Tibial nerve (tissue), 4 donors: ENCODE measurements around the gene TDRD5.

ENCODE experiments used
- EP300 ChIP-seq, 2 donors: sonication (generic); formaldehyde crosslinking; IDR thresholded peaks; one replicate each; pipeline ENCODE4 v1.6.1; 2017; ENCODE audit warnings: antibody characterized with exemption in 2 of 2, mild to moderate bottlenecking in 1 of 2
- POLR2A ChIP-seq, 2 donors: fragments of 450-650 bp; IDR thresholded peaks; one replicate each; pipeline ENCODE4 v1.6.1; 2017; ENCODE audit warnings: antibody characterized with exemption in 2 of 2, mild to moderate bottlenecking in 2 of 2, moderate library complexity in 2 of 2
- TF ChIP-seq, protein P1 (sequence below), 5 experiments: fragments of 200-600 bp in 3 of 5; fragments of 450-650 bp in 2 of 5; sonication (generic) in 3 of 5; IDR thresholded peaks; one replicate each; pipeline ENCODE4 v1.5.1; 2016 to 2019; ENCODE audit warnings: antibody characterized with exemption in 5 of 5, mild to moderate bottlenecking in 3 of 5, moderate library complexity in 2 of 5

DNA sequence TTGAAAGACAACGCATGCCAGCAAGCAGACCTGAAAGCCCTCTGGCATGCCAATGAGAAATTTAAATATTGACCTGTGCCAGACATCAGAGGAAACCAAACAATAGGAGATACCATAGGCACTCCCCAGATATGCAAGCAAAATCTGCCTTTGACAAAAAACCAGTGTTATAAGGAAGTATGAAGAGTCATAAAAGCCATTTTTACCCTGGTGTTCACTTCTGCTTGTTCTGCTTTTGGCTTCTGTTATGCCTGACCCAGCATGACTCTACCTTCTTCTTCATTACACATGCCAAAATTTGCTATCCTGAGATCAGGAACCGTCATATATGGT, 42.3 kb upstream of the TDRD5 start:
- TF ChIP-seq, protein P1, sequence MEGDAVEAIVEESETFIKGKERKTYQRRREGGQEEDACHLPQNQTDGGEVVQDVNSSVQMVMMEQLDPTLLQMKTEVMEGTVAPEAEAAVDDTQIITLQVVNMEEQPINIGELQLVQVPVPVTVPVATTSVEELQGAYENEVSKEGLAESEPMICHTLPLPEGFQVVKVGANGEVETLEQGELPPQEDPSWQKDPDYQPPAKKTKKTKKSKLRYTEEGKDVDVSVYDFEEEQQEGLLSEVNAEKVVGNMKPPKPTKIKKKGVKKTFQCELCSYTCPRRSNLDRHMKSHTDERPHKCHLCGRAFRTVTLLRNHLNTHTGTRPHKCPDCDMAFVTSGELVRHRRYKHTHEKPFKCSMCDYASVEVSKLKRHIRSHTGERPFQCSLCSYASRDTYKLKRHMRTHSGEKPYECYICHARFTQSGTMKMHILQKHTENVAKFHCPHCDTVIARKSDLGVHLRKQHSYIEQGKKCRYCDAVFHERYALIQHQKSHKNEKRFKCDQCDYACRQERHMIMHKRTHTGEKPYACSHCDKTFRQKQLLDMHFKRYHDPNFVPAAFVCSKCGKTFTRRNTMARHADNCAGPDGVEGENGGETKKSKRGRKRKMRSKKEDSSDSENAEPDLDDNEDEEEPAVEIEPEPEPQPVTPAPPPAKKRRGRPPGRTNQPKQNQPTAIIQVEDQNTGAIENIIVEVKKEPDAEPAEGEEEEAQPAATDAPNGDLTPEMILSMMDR (IDR thresholded peaks at IDR 0.05) = no peak
- no peak for TF ChIP-seq EP300 (IDR thresholded peaks at IDR 0.05)
- no peak for TF ChIP-seq POLR2A (IDR thresholded peaks at IDR 0.05)
